Endothelial cell (in vitro differentiated cells): ENCODE data around the gene LIN28B. TPM values are rescaled to one million over a fixed set of nuclear protein-coding genes. Genes with fewer than 3 reads are reported as not detected.
A peak's percentile ranks its signal among the peaks of the same experiment; 100 is the strongest.
"Not testable (repeated sequence)": the region's sequence is repeated elsewhere in the genome, so short reads cannot be mapped to it uniquely, and the experiment has no call there.

Experiments used
- DNase-seq: peaks from one replicate; pipeline ENCODE4 v3.0.0; 2021; ENCODE audit warnings: low spot score
- H3K27ac Mint-ChIP-seq: one replicate; pipeline ENCODE4 v1.8.0; 2021; ENCODE audit warnings: mixed read lengths, inconsistent platforms; ENCODE audit not compliant: unreplicated experiment
- H3K27me3 Mint-ChIP-seq: one replicate; pipeline ENCODE4 v1.8.0; 2021; ENCODE audit warnings: mild to moderate bottlenecking, moderate library complexity, mixed read lengths, inconsistent platforms; ENCODE audit not compliant: unreplicated experiment
- H3K36me3 Mint-ChIP-seq: one replicate; pipeline ENCODE4 v1.8.0; 2021; ENCODE audit warnings: mild to moderate bottlenecking, low read depth, mixed read lengths, inconsistent platforms; ENCODE audit not compliant: unreplicated experiment
- H3K4me1 Mint-ChIP-seq: one replicate; pipeline ENCODE4 v1.8.0; 2021; ENCODE audit warnings: mild to moderate bottlenecking, mixed read lengths, inconsistent platforms; ENCODE audit not compliant: unreplicated experiment
- H3K4me3 Mint-ChIP-seq: one replicate; pipeline ENCODE4 v1.8.0; 2021; ENCODE audit warnings: mild to moderate bottlenecking, mixed read lengths, inconsistent platforms; ENCODE audit not compliant: unreplicated experiment
- H3K9me3 Mint-ChIP-seq: one replicate; pipeline ENCODE4 v1.8.0; 2021; ENCODE audit warnings: mixed read lengths, inconsistent platforms; ENCODE audit not compliant: unreplicated experiment
- CTCF ChIP-seq: fragments of 200-600 bp; sonication (generic); IDR thresholded peaks from one replicate; pipeline ENCODE4 v1.5.0; 2021; ENCODE audit warnings: antibody characterized with exemption; ENCODE audit not compliant: unreplicated experiment
- total RNA-seq: library from RNA; stranded (reverse); fragmentation: NEBNext Ultra II Directional; extraction: Animal tissue kit (Norgen Biotek cat#: 25700); gene quantifications from one replicate; pipeline ENCODE4 v1.2.1, GENCODE V29; 2021; ENCODE audit not compliant: unreplicated experiment

LIN28B gene
- total RNA-seq, 1 donor from 2014 or later: 36.9 TPM

GRCh38 chr6:104952911-104953399, 4.0 kb upstream of the LIN28B start:
- Mint-ChIP-seq H3K9me3 (no peaks in the 10 kb centered on the region), H3K27me3 (peaks cover 5% of the 10 kb centered on the region), H3K4me3 (peak overlapping the region; percentile 94), H3K4me1 (peaks cover 40% of the 10 kb centered on the region), H3K36me3 (no peaks in the 10 kb centered on the region), H3K27ac (peak overlapping the region; percentile 100)
- TF ChIP-seq CTCF: no peak
- peak; percentile 60 for DNase-seq

GRCh38 chr6:104953400-104954189, 3.3 kb upstream of the LIN28B start:
- peak overlapping the region; percentile 94 for H3K4me3 Mint-ChIP-seq
- H3K27me3 Mint-ChIP-seq, H3K9me3 Mint-ChIP-seq, H3K36me3 Mint-ChIP-seq: not testable (repeated sequence)
- DNase-seq: peak; percentile 75
- peak overlapping the region; percentile 100 for H3K27ac Mint-ChIP-seq
- peaks cover 42% of the 10 kb centered on the region for H3K4me1 Mint-ChIP-seq

- peak overlapping the region; percentile 100 for H3K27ac Mint-ChIP-seq
- no peak for TF ChIP-seq CTCF
- H3K36me3 Mint-ChIP-seq: peaks cover 3% of the 10 kb centered on the region
- H3K9me3 Mint-ChIP-seq: no peaks in the 10 kb centered on the region
- DNase-seq: no peak
- H3K27me3 Mint-ChIP-seq: peaks cover 5% of the 10 kb centered on the region
- peaks cover 41% of the 10 kb centered on the region for H3K4me1 Mint-ChIP-seq
- peak overlapping the region; percentile 94 for H3K4me3 Mint-ChIP-seq
These were observed 2.6 kb upstream of the LIN28B start for GRCh38 chr6:104954190-104954797.

- Mint-ChIP-seq H3K27me3 (peaks cover 5% of the 10 kb centered on the region), H3K4me1 (peaks cover 41% of the 10 kb centered on the region), H3K27ac (peak overlapping the region; percentile 97), H3K9me3 (no peaks in the 10 kb centered on the region), H3K36me3 (peaks cover 3% of the 10 kb centered on the region), H3K4me3 (peak overlapping the region; percentile 85)
- TF ChIP-seq CTCF: no peak
- DNase-seq: peak; percentile 63
These were observed 1.4 kb upstream of the LIN28B start for GRCh38 chr6:104955491-104955890.

GRCh38 chr6:104955927-104956730, 778 bp upstream of the LIN28B start:
- Mint-ChIP-seq H3K27me3 (peaks cover 5% of the 10 kb centered on the region), H3K27ac (peak overlapping the region; percentile 99), H3K9me3 (no peaks in the 10 kb centered on the region), H3K4me3 (peak overlapping the region; percentile 95), H3K4me1 (peaks cover 41% of the 10 kb centered on the region), H3K36me3 (peaks cover 3% of the 10 kb centered on the region)
- TF ChIP-seq CTCF: no peak
- DNase-seq: peak; percentile 69
